H1 (cell line): ENCODE results near the gene PPA2. TPM values are rescaled to one million over a fixed set of nuclear protein-coding genes. Genes with fewer than 3 reads are reported as not detected.

Experiments
- CTCF ChIA-PET: fragments of 300-600 bp; sonication (Branson Sonifier 250); formaldehyde crosslinking; loops from one replicate; lab custom pipeline; 2021; ENCODE audit not compliant: partially characterized antibody; lab: Charles Lee
- POLR2A ChIA-PET: fragments of 300-600 bp; sonication (Branson Sonifier 250); formaldehyde crosslinking; loops from one replicate; lab custom pipeline; 2021; ENCODE audit warnings: inconsistent platforms; ENCODE audit not compliant: partially characterized antibody; lab: Charles Lee
- DNase-seq, 2 experiments: peaks; one replicate each; pipeline versions ENCODE4 v3.0.0 to v3.0.0-alpha.2; 2010 to 2022; ENCODE audit warnings: low spot score in 2 of 2, low read depth in 1 of 2, mixed read lengths in 1 of 2
- FAIRE-seq: peaks from 2 replicates; lab custom pipeline; 2011; peaks lifted over from hg19 to GRCh38; lab: Jason Lieb, UNC
- H2AFZ ChIP-seq: 2 replicates; pipeline ENCODE4 v1.8.1; 2012; ENCODE audit warnings: low read length, inconsistent platforms
- H2AK5ac ChIP-seq: 2 replicates; pipeline ENCODE4 v1.6.1; 2013; ENCODE audit warnings: low read depth, low read length
- H2BK120ac ChIP-seq: replicated peaks from 2 replicates; pipeline ENCODE3; 2013; ENCODE audit warnings: low read depth, low read length, inconsistent platforms
- H2BK12ac ChIP-seq: 2 replicates; pipeline ENCODE4 v1.6.1; 2013; ENCODE audit warnings: low read depth, low read length
- H2BK15ac ChIP-seq: 2 replicates; pipeline ENCODE4 v1.6.1; 2013; ENCODE audit warnings: low read length
- H2BK20ac ChIP-seq: 2 replicates; pipeline ENCODE4 v1.6.1; 2013; ENCODE audit warnings: low read length
- H2BK5ac ChIP-seq: 2 replicates; pipeline ENCODE4 v1.6.1; 2013; ENCODE audit warnings: low read depth, low read length
- H3K14ac ChIP-seq: 2 replicates; pipeline ENCODE4 v1.6.1; 2013; ENCODE audit warnings: inconsistent platforms; ENCODE audit not compliant: insufficient read length
- H3K18ac ChIP-seq: 2 replicates; pipeline ENCODE4 v1.6.1; 2013; ENCODE audit warnings: low read length; ENCODE audit errors: extremely low read depth
- H3K23ac ChIP-seq: 2 replicates; pipeline ENCODE4 v1.6.1; 2013; ENCODE audit warnings: inconsistent platforms; ENCODE audit not compliant: insufficient read length
- H3K23me2 ChIP-seq: 2 replicates; pipeline ENCODE4 v1.6.1; 2013; ENCODE audit warnings: low read depth, low read length
- H3K27ac ChIP-seq: 2 replicates; pipeline ENCODE4 v1.6.1; 2011; ENCODE audit warnings: low read depth, low read length, inconsistent platforms
- H3K27me3 ChIP-seq, 4 experiments: replicated peaks in 1 of 4; 1 replicate in 1 of 4; 2 replicates in 3 of 4; pipeline versions ENCODE4 v1.6.1 to v1.8.1; 2011 to 2013; ENCODE audit warnings: low read length in 3 of 4, mild to moderate bottlenecking in 3 of 4, inconsistent platforms in 2 of 4, mixed read lengths in 2 of 4, moderate library complexity in 1 of 4; ENCODE audit not compliant: control insufficient read depth in 3 of 4, insufficient read depth in 3 of 4; ENCODE audit errors: extremely low read depth in 1 of 4
- H3K36me3 ChIP-seq, 4 experiments: 2 replicates each; pipeline versions ENCODE4 v1.6.1 to v1.8.1; 2011 to 2013; ENCODE audit warnings: mild to moderate bottlenecking in 4 of 4, low read length in 3 of 4, moderate library complexity in 2 of 4, control low read depth in 1 of 4, inconsistent platforms in 1 of 4; ENCODE audit not compliant: insufficient read depth in 4 of 4, control insufficient read depth in 2 of 4
- H3K4ac ChIP-seq: replicated peaks from 2 replicates; pipeline ENCODE3; 2013; ENCODE audit warnings: low read length, low read depth, mixed read lengths, inconsistent platforms; ENCODE audit not compliant: insufficient read length
- H3K4me1 ChIP-seq, 4 experiments: replicated peaks in 1 of 4; 1 replicate in 1 of 4; 2 replicates in 3 of 4; pipeline versions ENCODE4 v1.6.1 to v1.8.1; 2011 to 2013; ENCODE audit warnings: low read length in 3 of 4, inconsistent platforms in 2 of 4, mixed read lengths in 1 of 4; ENCODE audit not compliant: insufficient read depth in 4 of 4, control insufficient read depth in 3 of 4
- H3K4me2 ChIP-seq, 2 experiments: 2 replicates each; pipeline versions ENCODE4 v1.6.1 to v1.8.1; 2011 to 2013; ENCODE audit warnings: low read depth in 2 of 2, low read length in 2 of 2, control low read depth in 1 of 2, inconsistent platforms in 1 of 2, mild to moderate bottlenecking in 1 of 2; ENCODE audit not compliant: insufficient read depth in 1 of 2
- H3K4me3 ChIP-seq, 4 experiments: fragments of 200-600, 300-600 bp in 1 of 4; sonication (generic), shearing (Covaris generic), sonication (Bioruptor Twin) in 1 of 4; 2 replicates each; pipeline versions ENCODE4 v1.5.1 to v1.8.1; 2011 to 2016; ENCODE audit warnings: low read length in 4 of 4, low read depth in 3 of 4, control low read depth in 2 of 4, inconsistent platforms in 2 of 4, mild to moderate bottlenecking in 2 of 4, mixed read lengths in 1 of 4, moderate library complexity in 1 of 4; ENCODE audit not compliant: insufficient read depth in 2 of 4; ENCODE audit errors: extremely low read depth in 1 of 4
- H3K56ac ChIP-seq: replicated peaks from 2 replicates; pipeline ENCODE3; 2013; ENCODE audit warnings: low read depth, mild to moderate bottlenecking, mixed read lengths, low read length, inconsistent platforms; ENCODE audit not compliant: insufficient read length
- H3K79me1 ChIP-seq: 2 replicates; pipeline ENCODE4 v1.6.1; 2013; ENCODE audit warnings: low read depth, low read length, control low read depth
- H3K79me2 ChIP-seq, 2 experiments: 2 replicates each; pipeline versions ENCODE4 v1.6.1 to v1.8.1; 2012 to 2013; ENCODE audit warnings: low read length in 2 of 2, mild to moderate bottlenecking in 2 of 2, inconsistent platforms in 1 of 2; ENCODE audit not compliant: insufficient read depth in 2 of 2, control insufficient read depth in 1 of 2
- H3K9ac ChIP-seq, 4 experiments: replicated peaks in 1 of 4; 1 replicate in 1 of 4; 2 replicates in 3 of 4; pipeline versions ENCODE4 v1.6.1 to v1.8.1; 2011 to 2013; ENCODE audit warnings: low read depth in 3 of 4, low read length in 3 of 4, control low read depth in 2 of 4, mild to moderate bottlenecking in 2 of 4, moderate library complexity in 2 of 4, inconsistent platforms in 1 of 4; ENCODE audit errors: extremely low read depth in 1 of 4
- H3K9me3 ChIP-seq, 2 experiments: 2 replicates each; pipeline versions ENCODE4 v1.6.1 to v1.8.1; 2012 to 2013; ENCODE audit warnings: mild to moderate bottlenecking in 2 of 2, moderate library complexity in 2 of 2, control low read depth in 1 of 2, inconsistent platforms in 1 of 2, low read depth in 1 of 2, low read length in 1 of 2, mixed read lengths in 1 of 2; ENCODE audit not compliant: insufficient read depth in 2 of 2
- H4K20me1 ChIP-seq, 2 experiments: replicated peaks in 1 of 2; 2 replicates each; pipeline versions ENCODE3 to v1.8.1; 2011 to 2013; ENCODE audit warnings: inconsistent platforms in 2 of 2, low read length in 2 of 2, mild to moderate bottlenecking in 1 of 2; ENCODE audit not compliant: insufficient read depth in 2 of 2, control insufficient read depth in 1 of 2
- H4K5ac ChIP-seq: 2 replicates; pipeline ENCODE4 v1.6.1; 2013; ENCODE audit warnings: low read length, low read depth, mixed read lengths, inconsistent platforms; ENCODE audit not compliant: insufficient read length
- H4K8ac ChIP-seq: 2 replicates; pipeline ENCODE4 v1.8.0; 2013; ENCODE audit warnings: mild to moderate bottlenecking, moderate library complexity, low read length, inconsistent platforms; ENCODE audit not compliant: insufficient read depth; ENCODE audit errors: extremely low read depth
- H4K91ac ChIP-seq: replicated peaks from 2 replicates; pipeline ENCODE3; 2013; ENCODE audit warnings: low read length, mixed read lengths, inconsistent platforms; ENCODE audit not compliant: insufficient read length
- BACH1 ChIP-seq: IDR thresholded peaks from 2 replicates; pipeline ENCODE4 v1.6.1; 2012; ENCODE audit warnings: low read length, improper control_type of control experiment
- CHD2 ChIP-seq: IDR thresholded peaks from 2 replicates; pipeline ENCODE4 v1.6.1; 2012; ENCODE audit warnings: low read length, improper control_type of control experiment
- WGBS, 2 experiments: shearing (Covaris generic) in 1 of 2; methylation state at CpG; one replicate each; pipeline versions ENCODE4 v1.1.6 to v1.1.7; 2013 to 2015; ENCODE audit warnings: low lambda C conversion rate in 2 of 2, mixed read lengths in 2 of 2, inconsistent platforms in 1 of 2, low coverage in 1 of 2, missing lambda C conversion rate in 1 of 2; ENCODE audit not compliant: insufficient replicate concordance in 2 of 2, insufficient coverage in 1 of 2, insufficient read length in 1 of 2; ENCODE audit errors: extremely low coverage in 1 of 2, missing lambda C conversion rate in 1 of 2; 5-methylcytosine and 5-hydroxymethylcytosine counted together
- polyA plus RNA-seq, 7 experiments: library from polyadenylated mRNA; depleted of rRNA in 3 of 7; stranded (reverse) in 5 of 7; unstranded in 2 of 7; fragments of >200 nt in 5 of 7; fragments of 200-250 nt in 2 of 7; gene quantifications; 1 replicate in 5 of 7; 2 replicates in 1 of 7; 4 replicates in 1 of 7; pipeline versions ENCODE4 v1.2.1 to v1.2.3, GENCODE V29; 2011 to 2013; ENCODE audit warnings: missing spikeins in 2 of 7, mixed read lengths in 2 of 7
- total RNA-seq: library from RNA; stranded (reverse); fragmentation: NEBNext Ultra II Directional; extraction: Animal tissue kit (Norgen Biotek cat#: 25700); gene quantifications from 2 replicates; pipeline ENCODE4 v1.2.1, GENCODE V29; 2021

PPA2 gene
- total and polyA plus RNA-seq, 2 of the 8 experiments (the other 6 are each of a cell fraction or from before 2014, with no cell fraction given), result 24.9 to 62.7 TPM

- Histone ChIP-seq H4K5ac (no peak overlapping the region), H2BK120ac (no peak overlapping the region), H2BK5ac (no peak overlapping the region), H3K56ac (no peak overlapping the region), H2BK12ac (no peak overlapping the region), H4K91ac (no peak overlapping the region), H3K79me1 (no peaks in the 10 kb centered on the region), H3K23me2 (no peaks in the 10 kb centered on the region), H3K4me2 (no peak overlapping the region), H3K14ac (no peak overlapping the region), H4K8ac (no peak overlapping the region), H3K23ac (no peak overlapping the region), H3K18ac (no peak overlapping the region), H2AFZ (no peak overlapping the region), H2AK5ac (no peak overlapping the region), H3K36me3 (no peaks in the 10 kb centered on the region), H3K9ac (no peak overlapping the region), H3K4me3 (no peak overlapping the region), H3K27me3 (no peaks in the 10 kb centered on the region), H3K9me3 (no peaks in the 10 kb centered on the region), H3K79me2 (no peaks in the 10 kb centered on the region), H2BK20ac (no peak overlapping the region)
- WGBS, 2 experiments, result 84% methylated on average over 2 of the region's 2 CpGs; no CpG with 5 or more reads in 1 of the 2 experiments
- ChIA-PET CTCF (no interaction called here), POLR2A (no interaction called here)
- TF ChIP-seq CHD2, result no peak
- TF ChIP-seq BACH1, result no peak
- TF ChIP-seq, all 59 proteins: peak for 0
- FAIRE-seq, result no peak
- H2BK15ac ChIP-seq, result no peak overlapping the region
- H3K4me1 ChIP-seq, result no peaks in the 10 kb centered on the region
- H3K27ac ChIP-seq, result no peak overlapping the region
- no peaks in the 10 kb centered on the region for H4K20me1 ChIP-seq
- H3K4ac ChIP-seq, result no peak overlapping the region
- DNase-seq, result no peak
Measured at GRCh38 chr4:105346869-105347268, 127.0 kb downstream of the PPA2 start.
